CD14-positive monocyte (primary cell): ENCODE measurements around the gene PAEP. TPM values are rescaled to one million over a fixed set of nuclear protein-coding genes. Genes with fewer than 3 reads are reported as not detected.

Experiments
- DNase-seq, 3 donors: peaks; one replicate each; pipeline ENCODE4 v3.0.0-alpha.2; 2011 to 2022
- H2AFZ ChIP-seq: 2 replicates; pipeline ENCODE4 v1.6.0; 2012; ENCODE audit warnings: mild to moderate bottlenecking, low read depth, low read length, inconsistent platforms; ENCODE audit not compliant: insufficient read depth, poor library complexity, severe bottlenecking
- H3K27ac ChIP-seq, 2 donors: 1 replicate in 1 of 2; 2 replicates in 1 of 2; pipeline ENCODE4 v1.5.1; 2012 to 2013; ENCODE audit warnings: low read length in 2 of 2, control low read depth in 1 of 2, inconsistent platforms in 1 of 2, low read depth in 1 of 2, mild to moderate bottlenecking in 1 of 2
- H3K27me3 ChIP-seq, 2 donors: one replicate each; pipeline versions ENCODE4 v1.6.0 to v1.6.1; 2011 to 2013; ENCODE audit warnings: low read length in 2 of 2; ENCODE audit not compliant: control insufficient read depth in 2 of 2, insufficient read depth in 2 of 2
- H3K36me3 ChIP-seq, 2 donors: replicated peaks in 1 of 2; 1 replicate in 1 of 2; 2 replicates in 1 of 2; pipeline versions ENCODE4 v1.5.1 to v1.6.1; 2012 to 2013; ENCODE audit warnings: low read length in 2 of 2, control low read depth in 1 of 2, inconsistent platforms in 1 of 2, mild to moderate bottlenecking in 1 of 2; ENCODE audit not compliant: insufficient read depth in 2 of 2, control insufficient read depth in 1 of 2
- H3K4me1 ChIP-seq, 2 donors: 1 replicate in 1 of 2; 2 replicates in 1 of 2; pipeline versions ENCODE4 v1.5.1 to v1.6.1; 2012 to 2013; ENCODE audit warnings: low read length in 2 of 2, control low read depth in 1 of 2, inconsistent platforms in 1 of 2, mild to moderate bottlenecking in 1 of 2, moderate library complexity in 1 of 2; ENCODE audit not compliant: insufficient read depth in 2 of 2, control insufficient read depth in 1 of 2
- H3K4me2 ChIP-seq: replicated peaks from 2 replicates; pipeline ENCODE3; 2012; ENCODE audit warnings: low read length, moderate library complexity, mild to moderate bottlenecking; ENCODE audit not compliant: poor library complexity, severe bottlenecking; ENCODE audit errors: extremely low read depth
- H3K4me3 ChIP-seq, 3 experiments: fragments of 200-600 bp in 1 of 3; sonication (generic) in 1 of 3; replicated peaks in 1 of 3; 1 replicate in 2 of 3; 2 replicates in 1 of 3; pipeline ENCODE4 v1.5.1; 2011 to 2013; ENCODE audit warnings: low read length in 3 of 3, mild to moderate bottlenecking in 3 of 3, control low read depth in 2 of 3, low read depth in 2 of 3, inconsistent platforms in 1 of 3, moderate library complexity in 1 of 3
- H3K79me2 ChIP-seq: 2 replicates; pipeline ENCODE4 v1.6.0; 2012; ENCODE audit warnings: mild to moderate bottlenecking, control low read depth, inconsistent platforms, low read length, moderate library complexity; ENCODE audit not compliant: insufficient read depth
- H3K9ac ChIP-seq: 2 replicates; pipeline ENCODE4 v1.6.0; 2017; ENCODE audit warnings: low read length, mild to moderate bottlenecking; ENCODE audit not compliant: insufficient read depth, poor library complexity, severe bottlenecking
- H3K9me3 ChIP-seq, 2 donors: replicated peaks in 1 of 2; 1 replicate in 1 of 2; 2 replicates in 1 of 2; pipeline versions ENCODE4 v1.5.1 to v1.6.1; 2012 to 2013; ENCODE audit warnings: low read length in 2 of 2, control low read depth in 1 of 2; ENCODE audit not compliant: control insufficient read depth in 1 of 2, insufficient read depth in 1 of 2
- H4K20me1 ChIP-seq: 2 replicates; pipeline ENCODE4 v1.6.0; 2012; ENCODE audit warnings: mild to moderate bottlenecking, low read length, control low read depth, moderate library complexity; ENCODE audit not compliant: insufficient read depth
- H3K27ac Mint-ChIP-seq, 7 donors: one replicate each; pipeline ENCODE4 v1.8.0; 2020; ENCODE audit warnings: mild to moderate bottlenecking in 7 of 7, mixed read lengths in 7 of 7, moderate library complexity in 6 of 7, inconsistent platforms in 2 of 7
- H3K27me3 Mint-ChIP-seq, 3 donors: one replicate each; pipeline ENCODE4 v1.8.0; 2021 to 2022; ENCODE audit warnings: low read depth in 3 of 3, mild to moderate bottlenecking in 3 of 3, mixed read lengths in 3 of 3, moderate library complexity in 3 of 3, inconsistent platforms in 1 of 3
- H3K36me3 Mint-ChIP-seq, 2 donors: one replicate each; pipeline ENCODE4 v1.8.0; 2020; ENCODE audit warnings: mixed read lengths in 2 of 2, inconsistent platforms in 1 of 2, mild to moderate bottlenecking in 1 of 2
- H3K4me1 Mint-ChIP-seq: one replicate; pipeline ENCODE4 v1.8.0; 2020; ENCODE audit warnings: mild to moderate bottlenecking, mixed read lengths
- H3K4me3 Mint-ChIP-seq, 2 donors: one replicate each; pipeline ENCODE4 v1.8.0; 2020; ENCODE audit warnings: mild to moderate bottlenecking in 2 of 2, mixed read lengths in 2 of 2, moderate library complexity in 1 of 2
- H3K9me3 Mint-ChIP-seq, 7 donors: one replicate each; pipeline ENCODE4 v1.8.0; 2020 to 2022; ENCODE audit warnings: mixed read lengths in 7 of 7, mild to moderate bottlenecking in 6 of 7, moderate library complexity in 6 of 7, inconsistent platforms in 2 of 7
- WGBS: methylation state at CpG from one replicate; pipeline ENCODE4 v1.1.5; 2013; ENCODE audit warnings: missing lambda C conversion rate; ENCODE audit not compliant: insufficient coverage; 5-methylcytosine and 5-hydroxymethylcytosine counted together
- intact Hi-C, 2 donors: fragments of 100-400 bp; cut with micrococcal nuclease; formaldehyde crosslinking; loops; one replicate each; pipeline versions ENCODE4 v1.15.0 to v1.15.1; 2023
- polyA plus RNA-seq, 3 donors: library from polyadenylated mRNA; depleted of rRNA in 1 of 3; unstranded in 2 of 3; stranded (reverse) in 1 of 3; fragments of 300-500 nt in 2 of 3; fragments of >200 nt in 1 of 3; fragmentation: Illumina TruSeq in 2 of 3; gene quantifications; 1 replicate in 2 of 3; 2 replicates in 1 of 3; pipeline ENCODE4 v1.2.3, GENCODE V29; 2012 to 2021
- TF ChIP-seq, protein P1 (sequence below): fragments of 200-600 bp; IDR thresholded peaks from one replicate; pipeline ENCODE4 v1.8.0; 2022; ENCODE audit warnings: antibody characterized with exemption, mild to moderate bottlenecking

Gene PAEP
- polyA plus RNA-seq, 3 donors = not detected

DNA sequence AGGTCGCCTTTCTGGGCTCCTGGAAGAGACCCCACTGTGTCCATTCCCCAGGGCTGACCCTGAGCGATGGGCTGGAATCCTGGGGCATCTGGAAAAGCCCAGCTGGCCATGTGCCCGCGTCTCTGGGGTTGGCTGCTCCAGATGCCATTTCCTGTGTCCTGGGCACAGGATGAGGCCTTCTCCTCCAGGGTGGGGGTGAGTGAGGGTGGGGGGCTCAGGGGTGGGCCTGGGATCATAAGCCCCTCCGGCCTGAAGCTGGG is 30.7 kb downstream of the PAEP start:
- no peak overlapping the region for H3K27ac ChIP-seq
- no peaks in the 10 kb centered on the region for H3K36me3 Mint-ChIP-seq
- intact Hi-C loops = no loop called here
- no peaks in the 10 kb centered on the region for H3K27me3 ChIP-seq
- peaks cover 0 to 3% (median 2%) of the 10 kb centered on the region in 7 donors for H3K9me3 Mint-ChIP-seq
- no peaks in the 10 kb centered on the region for H3K4me1 ChIP-seq
- WGBS = 87% methylated on average over 3 of the region's 5 CpGs
- no peaks in the 10 kb centered on the region for H3K9me3 ChIP-seq
- no peak overlapping the region for H3K4me2 ChIP-seq
- H3K9ac ChIP-seq = no peak overlapping the region
- no peak overlapping the region for H3K27ac Mint-ChIP-seq
- DNase-seq = no peak
- peaks cover 2 to 7% (median 3%) of the 10 kb centered on the region in 3 donors for H3K27me3 Mint-ChIP-seq
- no peak overlapping the region for H3K4me3 Mint-ChIP-seq
- TF ChIP-seq, protein P1, sequence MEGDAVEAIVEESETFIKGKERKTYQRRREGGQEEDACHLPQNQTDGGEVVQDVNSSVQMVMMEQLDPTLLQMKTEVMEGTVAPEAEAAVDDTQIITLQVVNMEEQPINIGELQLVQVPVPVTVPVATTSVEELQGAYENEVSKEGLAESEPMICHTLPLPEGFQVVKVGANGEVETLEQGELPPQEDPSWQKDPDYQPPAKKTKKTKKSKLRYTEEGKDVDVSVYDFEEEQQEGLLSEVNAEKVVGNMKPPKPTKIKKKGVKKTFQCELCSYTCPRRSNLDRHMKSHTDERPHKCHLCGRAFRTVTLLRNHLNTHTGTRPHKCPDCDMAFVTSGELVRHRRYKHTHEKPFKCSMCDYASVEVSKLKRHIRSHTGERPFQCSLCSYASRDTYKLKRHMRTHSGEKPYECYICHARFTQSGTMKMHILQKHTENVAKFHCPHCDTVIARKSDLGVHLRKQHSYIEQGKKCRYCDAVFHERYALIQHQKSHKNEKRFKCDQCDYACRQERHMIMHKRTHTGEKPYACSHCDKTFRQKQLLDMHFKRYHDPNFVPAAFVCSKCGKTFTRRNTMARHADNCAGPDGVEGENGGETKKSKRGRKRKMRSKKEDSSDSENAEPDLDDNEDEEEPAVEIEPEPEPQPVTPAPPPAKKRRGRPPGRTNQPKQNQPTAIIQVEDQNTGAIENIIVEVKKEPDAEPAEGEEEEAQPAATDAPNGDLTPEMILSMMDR = no peak
- H3K4me3 ChIP-seq = no peak overlapping the region
- no peaks in the 10 kb centered on the region for H4K20me1 ChIP-seq
- no peaks in the 10 kb centered on the region for H3K4me1 Mint-ChIP-seq
- H3K36me3 ChIP-seq = no peaks in the 10 kb centered on the region
- no peak overlapping the region for H2AFZ ChIP-seq
- H3K79me2 ChIP-seq = no peaks in the 10 kb centered on the region

DNA sequence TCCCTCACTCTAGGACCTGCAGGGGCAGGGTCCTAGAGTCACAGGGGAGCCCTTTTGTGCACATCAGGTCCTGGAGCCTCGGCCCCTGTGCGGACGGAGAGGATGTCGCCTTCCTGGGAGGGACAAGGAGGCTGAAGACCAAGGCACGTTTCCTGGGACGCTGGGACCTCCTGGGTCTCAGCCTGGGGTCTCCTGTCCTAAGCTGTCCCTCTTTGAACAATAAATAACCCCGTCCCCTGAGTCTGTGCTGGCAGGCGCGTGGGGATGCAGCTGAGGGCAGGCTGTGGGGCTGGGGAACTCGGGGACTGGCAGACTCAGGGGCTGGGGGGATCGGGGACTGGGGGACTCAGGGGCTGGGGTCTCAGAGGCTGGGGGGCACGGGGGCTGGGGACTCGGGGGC is 31.1 kb downstream of the PAEP start:
- H4K20me1 ChIP-seq = no peaks in the 10 kb centered on the region
- TF ChIP-seq, protein P1 = no peak
- H3K9me3 Mint-ChIP-seq = peaks cover 0 to 3% (median 2%) of the 10 kb centered on the region in 7 donors
- no peak overlapping the region for H3K4me3 Mint-ChIP-seq
- no peaks in the 10 kb centered on the region for H3K4me1 ChIP-seq
- DNase-seq = no peak
- intact Hi-C loops = no loop called here
- H3K9ac ChIP-seq = no peak overlapping the region
- no peaks in the 10 kb centered on the region for H3K4me1 Mint-ChIP-seq
- H3K36me3 Mint-ChIP-seq = no peaks in the 10 kb centered on the region
- 89% methylated on average over 5 of the region's 13 CpGs for WGBS
- no peak overlapping the region for H3K27ac ChIP-seq
- H3K4me3 ChIP-seq = no peak overlapping the region
- no peak overlapping the region for H3K27ac Mint-ChIP-seq
- H2AFZ ChIP-seq = no peak overlapping the region
- no peaks in the 10 kb centered on the region for H3K9me3 ChIP-seq
- no peaks in the 10 kb centered on the region for H3K79me2 ChIP-seq
- H3K27me3 ChIP-seq = no peaks in the 10 kb centered on the region
- H3K36me3 ChIP-seq = no peaks in the 10 kb centered on the region
- peaks cover 2 to 7% (median 3%) of the 10 kb centered on the region in 3 donors for H3K27me3 Mint-ChIP-seq
- H3K4me2 ChIP-seq = no peak overlapping the region
